Measurements from ENCODE around the gene RPL37A.

The RPL37A gene

DNA sequence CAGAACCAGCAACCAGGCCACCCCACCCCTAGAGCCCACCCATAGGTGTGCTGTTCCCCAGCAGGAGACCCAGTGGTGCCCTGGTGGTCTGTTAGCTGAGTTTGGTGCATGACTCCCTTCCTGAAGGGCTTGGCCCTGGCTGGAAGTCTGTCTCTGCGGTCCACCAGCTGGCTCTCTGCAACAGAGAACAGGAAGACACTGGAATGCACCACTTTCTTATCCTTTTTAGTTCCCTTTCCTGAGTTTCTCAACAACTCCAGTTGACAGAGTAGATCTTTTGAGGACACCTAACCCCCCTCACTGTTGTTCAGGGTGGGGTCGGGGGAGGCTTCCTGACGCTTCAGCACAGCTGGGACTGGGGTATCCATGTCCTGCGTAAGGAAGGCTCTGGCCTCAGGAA, 11.9 kb upstream of the RPL37A start:
- in situ Hi-C loops (cut with HindIII; ENCODE audit: low sequenced_read_pairs): no loop called here

DNA sequence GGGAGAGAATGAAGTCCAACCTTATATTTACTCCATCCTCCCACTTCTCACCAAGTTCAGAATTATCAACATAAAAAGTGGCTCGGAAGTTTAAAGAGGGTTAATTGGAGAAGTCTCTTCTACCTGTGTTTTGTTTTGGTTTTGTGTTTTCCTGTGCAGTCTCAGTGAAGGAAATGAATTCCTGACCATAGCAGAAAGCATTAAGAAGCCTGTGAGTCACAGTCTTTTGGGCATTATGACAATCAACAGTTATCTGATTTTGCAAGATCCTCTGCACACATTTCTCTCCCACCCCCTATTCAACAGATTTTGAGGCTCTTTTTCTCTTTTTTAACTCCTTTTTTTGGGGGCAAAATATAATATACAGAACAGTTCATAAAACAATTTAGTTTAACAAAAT, 8.6 kb upstream of the RPL37A start:
- in situ Hi-C loops (cut with HindIII; ENCODE audit: low sequenced_read_pairs): loop anchor here (10.0 kb wide), 1 partner anchor 305 kb away; no protein-coding TSS in a partner anchor

DNA sequence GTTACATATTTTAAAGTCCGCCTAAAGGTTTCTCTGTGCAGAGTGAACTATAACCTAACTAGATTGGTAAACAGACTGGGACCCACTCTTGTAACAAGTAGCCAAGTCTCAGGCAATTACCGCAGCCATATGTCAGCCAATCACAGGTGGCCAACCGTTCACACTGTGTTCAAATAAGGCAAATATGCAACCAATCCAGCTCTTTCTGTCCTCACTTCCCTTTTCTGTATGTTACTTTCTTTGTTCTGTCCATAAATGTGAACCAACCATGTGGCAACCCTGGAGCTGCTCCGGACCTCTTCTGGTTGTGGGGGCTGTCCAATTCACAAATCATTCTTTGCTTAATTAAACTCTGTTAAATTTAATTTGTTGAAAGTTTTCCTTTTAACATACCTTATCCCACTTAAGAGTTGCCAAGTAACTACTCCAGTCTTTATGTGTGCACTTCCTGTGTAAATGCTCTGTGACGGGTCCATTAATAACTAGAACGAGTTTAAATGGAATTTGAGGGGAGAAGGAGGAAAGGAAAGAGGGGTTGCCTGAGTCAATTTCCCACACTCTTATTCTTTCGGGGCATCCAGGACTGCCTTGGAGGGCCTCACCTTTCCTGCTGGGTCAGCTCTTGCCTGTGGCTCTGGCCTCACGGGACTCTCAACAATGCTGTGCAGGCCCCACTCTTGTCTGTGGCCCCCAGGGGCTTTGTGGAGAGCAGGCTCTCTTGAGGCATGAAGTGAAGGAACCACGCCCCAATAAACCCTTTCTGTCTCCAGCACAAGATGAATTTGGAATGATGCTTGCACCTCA, 6.6 kb upstream of the RPL37A start:
- in situ Hi-C loops (cut with HindIII; ENCODE audit: low sequenced_read_pairs): loop anchor here (10.0 kb wide), 1 partner anchor 307 kb away; no protein-coding TSS in a partner anchor

DNA sequence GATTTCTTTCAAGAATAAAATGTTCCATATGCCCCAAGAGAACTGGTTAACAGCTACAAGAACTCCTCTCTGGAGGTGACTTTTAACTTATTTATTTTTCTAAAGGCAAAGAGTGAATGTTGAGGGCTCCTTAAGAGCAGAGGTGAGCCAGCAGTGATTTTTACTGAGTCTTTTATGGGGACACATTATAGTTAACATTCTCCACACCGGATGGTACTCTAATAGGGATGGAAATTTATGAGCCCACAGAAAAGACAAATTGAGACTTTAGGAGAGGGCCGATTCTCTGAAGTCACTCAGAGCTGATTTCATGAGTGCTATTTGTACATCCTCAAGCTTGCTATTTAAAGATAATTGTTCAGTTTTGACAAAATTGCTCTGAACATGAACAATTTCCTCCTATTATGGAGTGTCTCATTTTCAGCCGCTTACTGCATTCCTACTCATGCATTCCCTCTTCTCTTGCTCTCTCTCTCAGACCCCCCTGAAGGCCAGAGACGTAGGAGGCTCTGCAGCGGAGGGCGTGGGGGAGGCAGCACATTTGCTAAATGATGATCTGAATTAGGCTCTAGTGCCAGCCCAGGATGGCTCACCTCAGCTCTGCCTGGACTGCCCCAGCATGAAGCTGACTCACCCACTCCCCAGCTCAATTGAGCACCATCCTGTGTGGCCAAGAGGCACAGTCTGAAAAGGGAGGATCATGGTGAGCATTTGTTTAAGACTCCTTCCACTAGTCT, 5.9 kb upstream of the RPL37A start:
- in situ Hi-C loops (cut with HindIII; ENCODE audit: low sequenced_read_pairs): loop anchor here (10.0 kb wide), 1 partner anchor 308 kb away; no protein-coding TSS in a partner anchor

DNA sequence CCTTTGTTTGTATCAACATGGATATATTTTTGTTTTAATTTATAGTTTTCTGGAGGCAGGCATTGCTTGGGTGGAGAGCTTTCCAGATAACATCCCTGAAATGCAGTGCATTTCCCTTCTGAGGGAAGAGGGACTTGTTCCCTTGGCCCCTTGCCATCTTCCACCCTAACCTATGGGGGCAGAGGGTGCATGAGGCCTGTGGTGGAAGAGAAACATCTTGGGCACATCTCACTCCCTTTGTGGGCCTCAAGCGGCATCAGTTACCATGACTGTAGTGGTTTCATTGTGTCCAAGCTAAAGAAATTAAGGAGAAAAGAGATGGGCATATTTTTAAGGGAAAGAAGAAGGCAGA, 5.3 kb upstream of the RPL37A start:
- in situ Hi-C loops (cut with HindIII; ENCODE audit: low sequenced_read_pairs): loop anchor here (10.0 kb wide), 1 partner anchor 309 kb away; no protein-coding TSS in a partner anchor

DNA sequence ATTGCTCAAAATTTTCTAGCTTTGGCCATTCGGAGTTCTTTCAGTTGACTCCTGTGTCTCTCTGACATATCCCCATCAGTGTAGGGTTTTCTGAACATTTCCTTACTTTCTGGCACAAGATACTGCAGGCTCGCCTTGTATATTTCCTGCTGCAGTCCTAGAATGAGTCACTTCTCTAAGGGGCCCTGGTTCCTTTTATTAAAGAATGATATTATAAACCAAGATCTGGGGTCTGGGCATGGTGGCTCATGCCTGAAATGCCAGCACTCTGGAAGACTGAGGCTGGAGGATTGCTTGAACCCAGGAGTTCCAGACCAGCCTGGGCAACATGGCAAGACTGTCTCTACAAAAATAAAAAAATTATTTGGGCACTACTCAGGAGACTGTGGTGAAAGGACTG, 3.0 kb upstream of the RPL37A start:
- in situ Hi-C loops (cut with HindIII; ENCODE audit: low sequenced_read_pairs): loop anchor here (10.0 kb wide), 1 partner anchor 311 kb away; no protein-coding TSS in a partner anchor

DNA sequence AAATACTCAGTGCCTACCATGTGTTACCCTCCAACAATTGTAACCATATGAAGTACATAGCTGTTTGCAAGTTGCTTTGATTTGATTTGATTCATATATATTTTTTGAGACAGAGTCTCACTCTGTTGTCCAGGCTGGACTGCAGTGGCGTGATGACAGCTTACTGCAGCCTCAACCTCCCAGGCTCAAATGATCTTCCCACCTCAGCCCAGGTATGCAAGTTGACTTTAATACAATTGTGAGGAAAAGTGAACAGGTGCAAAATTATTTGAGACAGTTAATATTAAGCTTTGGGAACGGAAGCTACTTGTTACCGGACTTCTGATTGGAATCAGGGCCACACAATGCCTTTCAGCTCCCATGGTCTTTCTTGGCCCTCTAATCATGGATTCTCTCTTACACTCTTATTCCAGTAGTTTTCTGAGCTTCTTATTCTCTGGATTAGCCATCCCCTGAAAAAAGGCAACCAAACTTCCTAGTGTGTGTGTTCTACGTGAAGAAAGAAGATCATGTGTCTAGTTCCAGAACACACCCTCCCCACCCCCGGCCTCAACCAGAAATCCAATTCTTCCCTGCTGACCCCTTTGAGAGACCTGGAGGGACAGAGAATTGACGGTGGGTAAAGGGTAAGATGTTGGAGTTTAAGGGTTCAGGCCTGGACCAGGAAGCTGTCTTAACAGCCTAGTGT, 1.1 kb upstream of the RPL37A start:
- in situ Hi-C loops (cut with HindIII; ENCODE audit: low sequenced_read_pairs): loop anchor here (10.0 kb wide), 1 partner anchor 313 kb away; no protein-coding TSS in a partner anchor

DNA sequence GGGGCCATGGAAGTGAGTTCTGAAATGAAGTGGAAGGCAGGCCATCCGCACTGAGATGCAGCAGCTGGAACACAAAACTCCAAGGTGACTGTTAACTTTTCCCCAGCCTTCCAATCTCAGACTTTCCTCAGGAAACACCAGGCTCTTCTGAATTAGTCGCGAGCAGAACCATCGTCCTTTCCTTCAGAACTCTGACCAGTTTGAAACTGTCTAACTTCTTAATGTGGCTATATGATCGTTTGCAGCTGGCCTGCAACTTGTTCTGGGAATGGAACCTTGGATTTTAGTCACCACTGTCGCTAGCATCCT, 620 bp upstream of the RPL37A start:
- in situ Hi-C loops (cut with HindIII; ENCODE audit: low sequenced_read_pairs): loop anchor here (10.0 kb wide), 1 partner anchor 313 kb away; no protein-coding TSS in a partner anchor

DNA sequence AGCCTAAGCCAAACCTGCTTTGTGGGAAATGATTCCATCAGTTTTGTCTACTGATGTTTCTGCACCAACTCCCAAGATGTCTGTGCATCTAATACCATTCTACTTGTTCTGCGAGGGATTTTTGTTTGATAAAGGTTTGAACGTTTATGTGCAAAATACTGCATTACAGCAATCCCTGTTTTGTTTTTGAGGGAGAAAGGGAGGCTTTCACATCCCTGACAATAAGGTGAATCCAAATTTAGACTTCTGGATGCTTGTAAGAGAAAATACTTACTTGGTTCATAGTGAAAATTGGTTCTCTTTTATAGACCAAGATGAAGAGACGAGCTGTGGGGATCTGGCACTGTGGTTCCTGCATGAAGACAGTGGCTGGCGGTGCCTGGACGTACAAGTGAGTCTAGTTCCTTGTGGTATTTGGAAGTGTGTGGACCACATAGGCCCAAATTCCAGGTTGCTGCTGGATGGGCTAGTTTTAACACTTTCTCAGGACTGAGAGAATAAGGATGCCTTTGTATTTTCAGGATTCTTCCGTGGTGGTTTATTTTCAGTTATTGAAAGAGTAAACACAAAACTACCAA, 1.1 kb downstream of the RPL37A start:
- in situ Hi-C loops (cut with HindIII; ENCODE audit: low sequenced_read_pairs): loop anchor here (10.0 to 25.0 kb wide), 2 partner anchors 315 to 1013 kb away; no protein-coding TSS in a partner anchor

DNA sequence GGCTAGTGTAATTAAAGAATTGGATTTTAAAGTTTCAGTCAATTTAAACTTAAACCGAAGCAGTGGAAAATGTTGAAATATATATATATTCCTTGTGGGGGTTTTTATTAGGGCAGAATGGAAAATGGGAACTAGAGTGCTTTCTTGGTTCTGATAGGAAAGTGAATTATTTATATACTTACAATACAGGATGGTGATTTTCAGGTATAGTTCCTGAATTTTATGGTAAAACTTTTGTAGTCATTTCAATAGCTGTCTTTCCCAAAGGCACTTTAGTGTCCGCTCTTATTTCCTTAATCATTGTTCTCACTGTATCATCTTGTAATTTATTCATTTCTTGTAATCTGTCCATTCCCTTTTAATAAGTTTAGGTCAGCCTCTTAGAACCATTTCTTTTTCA, 1.9 kb downstream of the RPL37A start:
- in situ Hi-C loops (cut with HindIII; ENCODE audit: low sequenced_read_pairs): loop anchor here (25.0 kb wide), 1 partner anchor 1012 kb away; no protein-coding TSS in a partner anchor

DNA sequence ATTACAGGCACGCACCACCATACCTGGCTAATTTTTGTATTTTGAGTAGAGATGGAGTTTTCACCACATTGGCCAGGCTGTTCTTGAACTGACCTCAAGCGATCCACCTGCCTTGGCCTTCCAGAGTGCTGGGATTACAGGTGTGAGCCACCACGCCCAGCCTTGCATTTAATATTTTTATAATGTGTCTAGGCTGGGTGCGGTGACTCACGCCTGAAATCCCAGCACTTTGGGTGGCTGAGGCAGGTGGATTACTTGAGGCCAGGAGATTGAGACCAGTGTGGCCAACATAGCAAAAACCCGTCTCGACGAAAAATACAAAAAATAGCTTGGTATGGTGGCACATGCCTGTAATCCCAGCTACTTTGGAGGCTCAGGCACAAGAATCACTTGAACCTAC, 3.2 kb downstream of the RPL37A start:
- in situ Hi-C loops (cut with HindIII; ENCODE audit: low sequenced_read_pairs): loop anchor here (25.0 kb wide), 1 partner anchor 1010 kb away; no protein-coding TSS in a partner anchor

DNA sequence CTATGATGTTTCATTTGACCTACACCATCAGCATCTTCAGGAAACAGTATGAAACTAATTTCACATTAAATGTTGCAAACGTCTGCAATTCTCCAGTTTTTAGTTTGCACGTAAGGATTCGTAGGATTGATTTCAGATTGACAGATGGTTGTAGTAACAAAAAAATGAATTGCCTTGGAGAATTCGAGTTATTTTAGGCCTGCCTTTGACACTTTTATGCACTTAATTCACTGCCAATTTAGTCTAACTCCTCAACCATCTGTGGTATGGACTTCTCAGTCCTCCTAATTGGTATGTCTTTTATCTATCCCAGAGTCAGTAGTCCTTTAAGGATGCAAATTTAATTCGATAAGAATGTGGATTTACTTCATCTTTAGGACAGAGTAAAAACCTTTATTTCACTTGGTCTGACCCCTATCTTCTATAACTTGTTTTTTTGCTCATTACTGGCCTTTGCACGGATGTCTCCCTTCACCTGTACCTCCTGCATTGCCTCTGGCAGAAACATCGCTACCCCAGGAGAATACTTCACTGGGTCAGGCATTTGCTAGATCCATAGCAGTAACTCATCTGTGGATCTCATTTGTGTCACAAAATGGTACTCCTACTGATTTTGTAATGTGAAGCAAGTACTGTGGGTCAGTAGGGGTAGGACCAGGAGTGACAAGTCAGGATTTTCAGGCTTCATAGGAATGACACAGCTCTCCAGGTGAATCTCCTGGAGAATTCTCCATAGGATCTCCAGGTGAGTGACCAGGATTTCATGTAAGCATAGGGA, 3.9 kb downstream of the RPL37A start:
- in situ Hi-C loops (cut with HindIII; ENCODE audit: low sequenced_read_pairs): loop anchor here (25.0 kb wide), 1 partner anchor 1010 kb away; no protein-coding TSS in a partner anchor

DNA sequence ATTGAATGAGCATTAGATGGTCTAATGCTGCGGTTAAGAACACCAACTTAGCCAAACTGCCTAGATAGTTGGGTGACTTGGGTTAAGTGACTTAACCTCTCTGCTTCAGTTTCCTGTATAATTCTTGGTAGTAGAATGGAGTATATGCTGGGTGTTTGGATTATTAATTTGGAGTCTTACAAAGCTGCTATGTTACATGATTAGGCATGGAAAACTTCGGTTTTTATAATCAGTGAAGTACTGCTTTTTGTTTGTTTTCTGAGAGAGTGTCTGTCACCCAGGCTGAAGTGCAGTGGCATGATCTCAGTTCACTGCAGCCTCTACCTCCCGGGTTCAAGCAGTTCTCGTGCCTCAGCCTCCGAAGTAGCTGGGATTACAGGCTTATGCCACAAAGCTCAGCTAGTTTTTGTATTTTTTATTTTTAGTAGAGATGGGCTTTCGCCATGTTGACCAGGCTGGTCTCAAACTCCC, 4.5 kb downstream of the RPL37A start:
- in situ Hi-C loops (cut with HindIII; ENCODE audit: low sequenced_read_pairs): loop anchor here (25.0 kb wide), 1 partner anchor 1009 kb away; no protein-coding TSS in a partner anchor

DNA sequence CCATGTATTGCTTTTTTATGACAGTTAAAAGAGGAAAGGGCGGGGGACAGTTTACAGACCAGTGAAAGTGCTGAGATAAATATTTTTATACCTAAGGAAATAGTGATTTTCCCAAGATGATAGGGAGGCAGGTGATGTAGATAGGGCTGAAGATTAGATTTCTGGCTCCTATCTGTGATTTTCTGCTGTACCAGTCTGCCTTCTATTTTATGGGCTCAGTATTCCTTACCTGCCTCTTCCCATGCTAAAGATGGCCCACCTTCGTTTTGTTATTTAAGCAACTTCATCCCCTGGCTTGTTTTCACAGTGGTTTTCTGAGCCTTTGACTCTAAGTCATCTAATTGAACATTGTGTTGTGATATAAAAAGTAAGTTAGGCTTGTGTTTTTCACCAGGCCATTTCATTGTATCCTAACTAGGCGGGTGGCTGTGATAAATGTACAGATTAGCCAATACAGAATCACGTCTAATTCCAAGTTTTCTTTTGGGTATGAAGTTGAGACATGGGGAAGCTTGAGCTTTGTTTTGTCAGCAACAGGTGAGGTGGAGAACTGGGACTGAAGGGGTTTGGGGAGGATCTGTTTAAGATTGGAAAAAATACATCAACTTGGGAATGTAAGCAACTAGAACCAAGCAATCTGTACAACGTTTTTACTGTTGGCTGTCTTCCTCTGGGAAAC, 5.2 kb downstream of the RPL37A start:
- in situ Hi-C loops (cut with HindIII; ENCODE audit: low sequenced_read_pairs): loop anchor here (25.0 kb wide), 1 partner anchor 1008 kb away; no protein-coding TSS in a partner anchor

DNA sequence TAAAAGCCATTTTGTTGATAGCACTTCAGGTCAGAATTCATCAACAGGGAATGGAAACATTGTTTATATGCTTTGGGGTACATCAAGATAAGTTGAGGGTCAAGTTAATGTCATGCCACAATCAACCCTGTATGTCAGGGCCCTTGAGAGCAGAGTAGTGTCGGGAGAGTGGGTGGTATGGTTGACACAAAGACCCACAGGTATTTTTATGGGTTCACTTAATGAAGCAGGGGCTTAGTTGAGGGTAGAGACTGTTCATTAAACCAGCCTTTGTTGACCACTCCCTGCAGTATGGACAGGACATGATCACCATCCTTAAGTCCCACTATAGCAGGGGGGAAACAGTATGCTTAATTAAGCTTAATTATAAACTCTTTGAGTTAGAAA, 5.7 kb downstream of the RPL37A start:
- in situ Hi-C loops (cut with HindIII; ENCODE audit: low sequenced_read_pairs): loop anchor here (25.0 kb wide), 1 partner anchor 1008 kb away; no protein-coding TSS in a partner anchor

DNA sequence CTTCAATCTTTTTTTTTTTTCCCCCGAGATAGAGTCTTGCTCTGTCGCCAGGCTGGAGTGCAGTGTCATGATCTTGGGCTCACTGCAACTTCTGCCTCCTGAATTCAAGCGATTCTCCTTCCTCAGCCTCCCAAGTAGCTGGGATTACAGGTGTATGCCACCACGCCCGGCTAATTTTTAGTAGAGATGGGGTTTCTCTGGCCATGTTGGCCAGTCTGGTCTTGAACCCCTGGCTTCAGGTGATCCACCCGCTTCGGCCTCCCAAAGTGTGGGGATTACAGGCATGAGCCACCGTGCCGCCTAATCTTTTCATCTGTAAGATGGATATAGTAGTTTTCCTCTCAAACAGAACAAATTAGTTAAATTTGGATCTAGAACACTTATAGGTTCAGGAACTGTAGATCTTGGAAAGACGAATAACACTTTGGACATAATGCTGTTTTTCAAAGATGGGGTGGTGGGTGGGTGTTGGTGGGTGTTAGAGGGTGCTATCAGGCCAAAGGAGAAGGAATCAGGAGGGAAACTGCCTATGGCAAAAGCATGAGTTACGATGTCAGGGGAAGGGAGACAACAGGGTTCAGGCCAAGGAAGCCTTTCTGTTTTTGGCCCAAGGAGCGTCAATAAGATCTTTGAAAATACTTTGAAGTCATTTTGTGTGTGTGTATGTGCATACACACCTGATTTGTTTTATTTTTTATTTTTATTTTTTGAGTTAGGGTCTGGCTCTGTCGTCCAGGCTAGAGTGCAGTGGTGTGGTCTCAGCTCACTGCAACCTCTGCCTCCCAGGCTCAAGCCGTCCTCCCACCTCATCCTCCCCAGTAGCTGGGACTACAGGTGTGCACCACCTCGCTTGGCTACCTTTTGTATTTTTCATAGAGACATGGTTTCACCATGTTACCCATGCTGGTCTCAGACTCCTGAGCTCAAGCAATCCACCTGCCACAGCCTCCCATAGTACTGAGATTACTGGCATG, 6.8 kb downstream of the RPL37A start:
- in situ Hi-C loops (cut with HindIII; ENCODE audit: low sequenced_read_pairs): loop anchor here (25.0 kb wide), 1 partner anchor 1007 kb away; no protein-coding TSS in a partner anchor

DNA sequence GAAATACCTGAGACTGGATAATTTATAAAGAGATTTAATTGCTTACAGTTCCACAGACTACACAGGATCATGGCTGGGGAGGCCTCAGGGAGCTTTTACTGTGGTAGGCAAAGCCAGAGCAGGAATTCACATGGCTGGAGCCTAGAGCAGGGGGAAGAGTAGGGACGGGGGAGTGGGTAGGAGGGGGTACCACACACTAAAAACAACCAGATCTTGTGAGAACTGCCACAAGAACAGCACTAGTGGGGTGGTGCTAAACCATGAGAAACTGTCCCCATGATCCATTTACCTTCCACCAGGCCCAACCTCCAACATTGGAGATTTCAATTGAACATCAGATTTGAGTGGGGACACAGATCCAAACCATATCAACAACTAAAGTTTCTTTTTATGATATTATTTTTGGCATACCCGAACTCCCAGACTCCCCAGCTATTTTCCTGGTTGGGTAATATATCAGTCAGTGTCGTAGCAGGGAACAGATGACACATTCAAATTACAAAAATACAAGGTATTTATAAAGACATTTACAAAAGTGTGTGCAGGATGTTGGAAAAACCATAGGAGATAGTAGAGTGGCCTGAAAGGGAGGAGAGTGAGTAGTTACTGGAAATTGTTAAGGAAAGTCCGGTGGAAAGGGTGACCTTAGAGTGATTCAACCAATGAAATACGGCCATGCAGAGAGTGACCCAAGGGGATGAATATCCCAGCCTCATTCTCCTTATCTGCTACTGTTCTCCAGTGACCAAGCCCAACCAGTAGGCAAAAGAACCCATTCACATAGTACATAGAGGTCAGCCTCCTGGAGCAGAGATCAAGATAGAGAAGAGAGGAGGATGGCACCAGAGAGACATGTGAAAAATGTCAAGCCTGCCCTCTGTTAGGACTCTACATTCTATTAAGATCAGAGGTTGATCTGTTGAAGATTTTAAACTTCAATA, 8.8 kb downstream of the RPL37A start:
- in situ Hi-C loops (cut with HindIII; ENCODE audit: low sequenced_read_pairs): loop anchor here (25.0 kb wide), 1 partner anchor 1005 kb away; no protein-coding TSS in a partner anchor
